HepG2 (cell line): Measurements from ENCODE around the gene NMT2. TPM values are rescaled to one million over a fixed set of nuclear protein-coding genes. Genes with fewer than 3 reads are reported as not detected.

Experiments used
- AGO2 ChIP-seq: fragments of 200-400 bp; formaldehyde crosslinking; optimal IDR thresholded peaks from 2 replicates; pipeline ENCODE3; 2017; ENCODE audit warnings: mild to moderate bottlenecking, low read depth, low read length, moderate library complexity
- ATF1 ChIP-seq: IDR thresholded peaks from 2 replicates; pipeline ENCODE4 v1.6.1; 2016; ENCODE audit warnings: mild to moderate bottlenecking, control low read depth
- BCLAF1 ChIP-seq: fragments of 450-650 bp; IDR thresholded peaks from 2 replicates; pipeline ENCODE4 v1.6.1; 2017; ENCODE audit warnings: mild to moderate bottlenecking
- E2F1 ChIP-seq: sonication (generic); formaldehyde crosslinking; IDR thresholded peaks from 2 replicates; pipeline ENCODE4 v1.5.0; 2020; ENCODE audit warnings: missing genetic modification reagents
- FOXC1 ChIP-seq: sonication (generic); formaldehyde crosslinking; IDR thresholded peaks from 2 replicates; pipeline ENCODE4 v1.8.0; 2022; ENCODE audit warnings: mild to moderate bottlenecking, missing genetic modification reagents, borderline replicate concordance
- GTF3A ChIP-seq: sonication (generic); formaldehyde crosslinking; conservative IDR thresholded peaks from 2 replicates; pipeline ENCODE4 v1.4.0; 2020; ENCODE audit warnings: mild to moderate bottlenecking, missing genetic modification reagents
- HNRNPH1 ChIP-seq: fragments of 200-400 bp; formaldehyde crosslinking; optimal IDR thresholded peaks from 2 replicates; pipeline ENCODE3; 2017; ENCODE audit warnings: mild to moderate bottlenecking, low read depth, low read length
- JARID2 ChIP-seq: sonication (generic); formaldehyde crosslinking; IDR thresholded peaks from 2 replicates; pipeline ENCODE4 v1.8.1; 2023; ENCODE audit warnings: missing genetic modification reagents, inconsistent platforms; ENCODE audit not compliant: insufficient replicate concordance
- NBN ChIP-seq: fragments of 450-650 bp; conservative IDR thresholded peaks from 2 replicates; pipeline ENCODE4 v1.6.1; 2017
- RFX3 ChIP-seq: IDR thresholded peaks from 2 replicates; pipeline ENCODE4 v1.6.1; 2016; ENCODE audit warnings: missing biosample characterization, missing genetic modification reagents
- SIN3A ChIP-seq: IDR thresholded peaks from 2 replicates; pipeline ENCODE4 v1.6.1; 2011; ENCODE audit warnings: low read depth, mild to moderate bottlenecking, control low read depth, low read length, borderline replicate concordance
- STAT6 ChIP-seq: sonication (generic); formaldehyde crosslinking; IDR thresholded peaks from 2 replicates; pipeline ENCODE4 v1.4.0; 2020; ENCODE audit warnings: missing genetic modification reagents, mild to moderate bottlenecking, borderline replicate concordance
- THAP9 ChIP-seq: sonication (generic); formaldehyde crosslinking; IDR thresholded peaks from 2 replicates; pipeline ENCODE4; 2020; ENCODE audit warnings: missing genetic modification reagents, mild to moderate bottlenecking, borderline replicate concordance
- XRCC5 ChIP-seq: fragments of 200-400 bp; formaldehyde crosslinking; optimal IDR thresholded peaks from 2 replicates; pipeline ENCODE3; 2017; ENCODE audit warnings: mild to moderate bottlenecking, low read length
- ZNF232 ChIP-seq: sonication (generic); formaldehyde crosslinking; IDR thresholded peaks from 2 replicates; pipeline ENCODE4 v1.4.0; 2020; ENCODE audit warnings: missing genetic modification reagents, borderline replicate concordance
- ZNF576 ChIP-seq: sonication (generic); formaldehyde crosslinking; IDR thresholded peaks from 2 replicates; pipeline ENCODE4 v1.4.0; 2020; ENCODE audit warnings: mild to moderate bottlenecking, missing genetic modification reagents
- ZNF713 ChIP-seq: sonication (generic); formaldehyde crosslinking; IDR thresholded peaks from 2 replicates; pipeline ENCODE4 v1.4.0; 2020; ENCODE audit warnings: mild to moderate bottlenecking, missing genetic modification reagents
- ZNF740 ChIP-seq: sonication (generic); formaldehyde crosslinking; IDR thresholded peaks from 2 replicates; pipeline ENCODE4 v1.4.0; 2020; ENCODE audit warnings: missing genetic modification reagents
- ZNF782 ChIP-seq: sonication (generic); formaldehyde crosslinking; IDR thresholded peaks from 2 replicates; pipeline ENCODE4 v1.4.0; 2020; ENCODE audit warnings: missing genetic modification reagents, mild to moderate bottlenecking, borderline replicate concordance
- polyA plus RNA-seq, 8 experiments: library from polyadenylated mRNA; depleted of rRNA in 3 of 8; stranded (reverse) in 7 of 8; unstranded in 1 of 8; fragments of >200 nt; fragmentation: Illumina TruSeq in 4 of 8; extraction: Trizol in 4 of 8; gene quantifications; 2 replicates each; pipeline versions ENCODE4 v1.2.1 to v1.2.3, GENCODE V29; 2011 to 2016; ENCODE audit warnings: low read depth in 4 of 8, missing spikeins in 1 of 8, mixed read lengths in 1 of 8; ENCODE audit not compliant: insufficient read depth in 1 of 8
- total RNA-seq, 5 experiments: library from RNA; depleted of rRNA; stranded (reverse); fragments of >200 nt; fragmentation: Illumina TruSeq; extraction: Trizol; gene quantifications; 2 replicates each; pipeline ENCODE4 v1.2.3, GENCODE V29; 2016; ENCODE audit warnings: low read depth in 1 of 5

Gene NMT2
- total and polyA plus RNA-seq, 2 of the 13 experiments (the other 11 are each of a cell fraction or from before 2014, with no cell fraction given), result 10.1 to 23.8 TPM

GRCh38 chr10:15168786-15169554 lies 477 bp upstream of the NMT2 start (continued):
- TF ChIP-seq THAP9, result peak; percentile 23; the same call in 1 of the 2 replicates
- TF ChIP-seq ZNF782, result no peak
- no peak for TF ChIP-seq JARID2 (CRISPR knock-in tag)
- TF ChIP-seq ZNF713 (CRISPR knock-in tag), result no peak
- TF ChIP-seq NBN, result no peak
- no peak for TF ChIP-seq HNRNPH1
- TF ChIP-seq ZNF232 (CRISPR knock-in tag), result no peak
- TF ChIP-seq XRCC5, result peak; percentile 6
- no peak for TF ChIP-seq RFX3
- peak; percentile 42; the same call in 1 of the 2 replicates for TF ChIP-seq STAT6
- no peak for TF ChIP-seq ZNF740 (CRISPR knock-in tag)
- TF ChIP-seq BCLAF1, result no peak
- TF ChIP-seq AGO2, result no peak
- TF ChIP-seq E2F1 (CRISPR knock-in tag), result no peak
- no peak for TF ChIP-seq GTF3A (CRISPR knock-in tag)
- TF ChIP-seq SIN3A, result peak; percentile 32; the same call in 1 of the 2 replicates
- no peak for TF ChIP-seq ATF1
- no peak for TF ChIP-seq ZNF576
- TF ChIP-seq FOXC1, result no peak
